GM21576 (cell line): ENCODE results near the gene CARD9.

Experiments used
- ATAC-seq: cut with Tn5 transposase; IDR thresholded peaks from one replicate; pipeline ENCODE4 v1.9.1; 2021; ENCODE audit warnings: mild to moderate bottlenecking, moderate library complexity; ENCODE audit not compliant: unreplicated experiment

Gene CARD9

DNA sequence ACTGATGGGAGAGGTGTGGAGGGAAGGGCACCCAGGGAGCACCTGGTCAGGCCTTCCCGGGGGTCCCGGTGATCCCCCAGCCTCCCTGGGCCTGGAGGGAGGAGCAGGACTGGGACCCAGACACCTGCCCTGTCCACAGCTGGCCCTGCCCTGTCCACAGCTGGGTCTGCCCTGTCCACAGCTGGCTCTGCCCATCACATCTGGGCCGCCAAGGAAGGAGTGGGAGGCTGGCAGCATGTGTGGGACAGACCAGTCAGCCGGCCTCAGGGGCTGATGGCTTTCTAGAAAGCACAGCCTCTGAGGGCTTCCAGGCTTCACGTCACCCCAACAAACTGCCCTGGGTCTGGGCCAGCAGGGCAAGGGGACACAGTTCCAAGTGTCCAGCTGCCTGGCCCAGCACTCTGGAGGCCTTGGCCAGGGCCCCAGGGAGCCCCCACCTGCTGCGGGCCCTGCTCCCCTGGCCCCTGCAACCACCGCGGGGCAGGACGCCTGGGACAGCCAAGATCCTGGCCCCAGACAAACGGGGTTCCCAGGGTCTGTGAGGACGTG lies 22.1 kb downstream of the CARD9 start:
- no peak for ATAC-seq

DNA sequence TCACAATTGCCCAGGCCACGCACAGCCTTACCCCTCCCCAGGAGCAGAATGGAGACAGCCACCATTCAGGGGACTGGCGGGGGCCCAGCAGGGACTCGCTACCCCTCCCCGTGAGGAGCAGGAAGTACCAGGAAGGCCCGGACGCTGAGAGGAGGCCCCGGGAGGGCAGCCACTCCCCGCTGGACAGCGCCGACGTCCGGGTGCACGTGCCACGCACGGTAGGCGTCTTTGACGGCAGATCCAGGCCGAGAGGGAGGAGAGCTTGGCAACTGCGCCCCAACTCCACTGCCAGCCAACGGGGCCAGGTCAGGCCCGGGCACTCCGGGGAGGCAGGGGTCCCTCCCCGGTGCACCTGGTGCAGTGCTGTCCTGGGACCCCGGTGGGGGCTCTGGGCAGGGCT lies 23.9 kb downstream of the CARD9 start:
- no peak for ATAC-seq

DNA sequence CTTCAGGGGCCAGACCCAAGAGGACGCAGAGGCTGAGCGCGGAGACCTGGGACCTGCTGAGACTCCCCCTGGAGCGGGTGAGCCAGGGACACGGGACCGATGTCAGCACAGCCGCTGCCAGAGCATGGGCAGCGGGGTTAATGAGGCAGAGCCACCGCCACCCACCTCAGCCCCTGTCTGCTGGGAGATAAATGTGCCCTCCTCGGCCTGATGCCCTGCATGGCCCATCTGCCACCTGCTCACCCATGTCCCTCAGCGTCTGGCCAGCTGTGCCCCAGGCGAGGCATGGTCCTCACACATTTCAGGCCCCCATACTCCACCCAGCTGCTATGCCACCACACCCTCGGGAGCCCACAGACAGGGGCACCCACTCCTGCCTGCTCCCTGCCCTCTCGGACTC lies 24.8 kb downstream of the CARD9 start:
- no peak for ATAC-seq

DNA sequence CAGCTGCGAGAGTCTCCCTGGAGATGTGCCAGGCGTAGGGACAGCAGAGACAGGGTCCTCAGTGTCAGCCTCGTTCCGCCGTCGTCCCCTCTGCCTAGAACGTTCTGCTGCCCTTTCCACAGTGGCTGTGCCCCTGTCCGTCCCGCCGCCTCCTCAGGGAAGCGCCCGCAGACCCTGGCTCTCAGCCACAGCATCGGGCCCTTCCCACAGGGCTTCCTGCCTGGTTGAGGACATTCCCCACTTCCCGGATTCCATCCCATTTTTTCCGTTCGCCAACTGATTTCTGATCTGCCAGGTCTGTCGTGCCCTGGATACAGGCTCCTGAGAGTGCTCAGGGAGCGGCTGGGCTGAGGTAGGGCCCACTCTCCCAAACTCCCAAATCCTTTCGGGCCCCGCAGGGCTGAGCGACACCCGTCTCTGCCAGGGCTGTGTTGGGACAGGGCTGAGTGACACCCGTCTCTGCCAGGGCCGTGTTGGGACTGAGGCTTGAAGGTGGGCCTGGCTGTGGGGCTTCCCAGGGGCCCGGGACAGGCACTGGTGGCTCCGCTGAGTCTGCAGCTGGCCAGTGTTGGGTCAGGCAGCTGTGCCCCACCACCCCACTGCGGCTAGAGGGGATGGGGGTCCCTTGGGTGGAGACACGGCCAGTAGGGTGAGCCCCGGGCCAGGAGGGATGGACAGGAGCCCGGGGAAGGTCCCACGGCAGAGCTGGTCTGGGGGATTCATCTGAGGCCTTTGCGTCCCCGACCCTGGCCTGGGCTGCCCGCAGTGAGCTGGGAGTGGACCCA lies 25.8 kb downstream of the CARD9 start:
- no peak for ATAC-seq

DNA sequence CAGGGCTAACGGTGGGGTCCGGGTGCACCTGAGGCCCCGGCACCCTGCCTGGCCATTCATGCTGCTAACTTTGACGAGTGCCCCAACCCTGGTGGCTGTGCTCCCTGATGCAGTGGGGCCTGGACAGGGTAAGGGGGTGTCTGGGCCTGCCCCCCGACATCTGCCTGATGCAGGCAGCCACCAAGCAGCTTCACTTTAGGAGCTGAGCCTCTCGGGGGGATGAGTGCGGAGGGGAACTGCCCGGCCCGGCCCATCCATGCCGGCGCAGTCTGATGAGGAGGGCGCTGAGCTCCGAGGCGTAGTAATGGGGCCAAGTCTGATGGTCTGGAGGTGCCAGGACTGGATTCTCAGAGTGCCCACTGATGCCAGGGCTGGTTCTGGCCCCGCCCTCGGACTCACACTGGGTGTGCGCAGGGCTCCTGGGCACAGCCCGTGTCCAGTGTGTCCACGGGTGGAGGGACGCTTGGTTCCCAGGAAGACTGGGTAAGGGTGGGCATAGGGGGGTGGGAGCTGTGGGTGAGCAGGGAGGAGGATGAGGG lies 26.5 kb downstream of the CARD9 start:
- ATAC-seq = no peak

DNA sequence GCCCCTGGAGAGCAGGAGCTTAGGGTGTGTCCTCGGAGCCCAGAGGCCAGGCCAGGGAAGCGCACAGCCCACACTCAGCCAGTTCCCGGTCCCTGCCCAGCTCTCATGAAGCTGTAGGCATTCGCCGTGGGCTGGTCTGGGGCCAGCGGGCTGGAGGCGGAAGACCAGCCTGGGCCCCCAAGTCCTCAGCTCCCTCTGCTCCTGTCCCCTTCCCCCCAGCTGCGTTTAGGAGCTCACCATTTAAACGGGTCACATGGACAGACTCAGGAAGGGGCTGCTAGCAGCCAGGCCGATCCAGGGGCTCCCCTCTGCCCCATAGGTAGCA lies 27.4 kb downstream of the CARD9 start:
- ATAC-seq = no peak

DNA sequence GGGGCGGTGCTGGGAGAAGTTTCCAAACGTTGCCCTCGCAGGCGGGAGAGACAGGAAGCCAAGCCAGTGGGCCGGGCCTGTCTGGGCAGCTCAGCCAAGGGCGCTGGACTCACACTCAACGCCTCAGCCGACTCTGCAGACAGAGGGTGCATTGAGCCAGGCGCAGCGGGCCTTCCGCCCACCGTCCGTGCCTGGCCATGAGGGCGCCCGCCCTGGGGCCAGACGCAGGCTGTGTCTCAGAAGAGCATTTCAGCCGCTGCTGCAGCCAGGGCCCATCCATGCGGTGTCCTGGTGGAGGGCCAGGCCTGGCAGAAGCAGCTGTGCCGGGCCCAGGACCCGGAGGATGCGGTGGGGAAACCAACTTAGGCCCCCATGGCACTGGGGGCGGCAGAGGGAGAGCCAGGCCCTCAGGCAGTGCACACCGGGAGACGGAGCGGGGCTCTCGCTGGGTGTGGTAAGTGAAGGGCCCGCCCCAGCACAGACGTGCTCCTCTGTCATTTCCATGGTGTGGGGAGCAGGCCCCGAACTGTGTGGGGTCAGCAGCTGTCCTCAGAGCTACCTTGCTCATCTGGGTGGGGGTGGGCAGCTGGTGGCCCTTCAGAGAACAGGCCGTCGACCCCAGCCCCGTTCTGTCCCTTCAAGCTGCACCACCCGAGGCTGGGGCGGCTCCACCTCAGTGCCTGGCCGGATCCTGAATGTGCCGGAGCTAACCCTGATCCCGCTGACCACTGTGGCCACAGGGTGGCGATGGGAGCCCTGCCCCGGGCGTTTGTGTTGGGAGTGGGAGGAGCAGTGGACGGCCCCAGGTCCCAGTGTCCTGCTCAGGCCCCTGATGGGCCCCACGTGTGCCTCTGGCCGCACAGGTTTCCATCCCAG lies 27.9 kb downstream of the CARD9 start:
- ATAC-seq = no peak

DNA sequence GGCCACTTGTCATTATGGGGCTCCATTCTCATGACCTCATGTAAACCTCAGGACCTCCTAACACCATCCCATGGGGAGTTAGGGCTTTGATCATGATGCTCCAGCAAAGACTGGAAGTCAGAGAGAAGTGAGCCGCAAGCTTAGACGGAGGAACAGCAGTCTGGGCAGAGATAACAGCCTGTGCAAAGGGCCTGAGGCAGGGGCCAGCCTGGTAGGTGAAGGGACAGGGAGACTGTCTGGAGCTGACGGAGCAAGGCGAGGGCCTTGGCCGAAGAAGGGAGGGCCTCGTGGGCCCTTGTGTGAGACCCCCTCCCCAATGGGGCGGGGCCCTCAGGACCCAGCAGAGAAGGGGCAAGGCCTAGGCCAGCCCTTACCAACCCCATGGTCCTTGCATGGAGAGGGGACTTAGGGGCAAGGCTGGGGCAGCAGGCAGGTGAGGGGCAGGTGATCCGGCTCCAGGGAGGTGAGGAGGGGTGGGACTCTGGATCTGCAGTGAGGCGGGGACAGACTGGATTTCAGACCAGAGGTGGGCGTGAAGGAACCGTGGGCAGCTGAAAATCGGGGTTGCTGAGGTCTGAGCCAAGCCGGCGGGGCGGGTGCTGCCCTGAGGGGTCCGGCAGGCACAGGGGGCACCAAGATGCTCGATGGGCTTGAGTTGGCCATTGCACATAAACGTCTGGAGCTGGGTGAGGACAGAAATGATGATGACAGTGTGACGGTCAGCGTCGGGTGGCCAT lies 28.8 kb downstream of the CARD9 start:
- no peak for ATAC-seq

DNA sequence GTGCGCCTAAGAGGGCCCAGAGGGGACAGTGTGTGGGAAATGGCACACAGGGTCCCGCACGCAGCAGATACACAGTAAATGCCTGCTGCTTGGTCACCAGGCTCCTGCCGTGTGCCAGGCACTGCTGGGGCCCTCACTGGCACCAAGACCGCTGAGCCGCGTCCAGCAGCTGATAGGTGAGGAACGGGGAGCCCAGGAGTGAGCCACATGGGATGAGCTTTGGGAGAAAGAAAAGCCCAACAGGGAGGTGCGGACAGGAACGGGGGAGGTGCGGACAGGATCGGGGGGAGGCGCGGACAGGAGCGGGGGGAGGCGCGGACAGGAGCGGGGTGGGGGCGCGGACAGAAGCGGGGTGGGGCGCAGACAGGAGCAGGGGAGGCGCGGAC lies 29.6 kb downstream of the CARD9 start:
- ATAC-seq = no peak

DNA sequence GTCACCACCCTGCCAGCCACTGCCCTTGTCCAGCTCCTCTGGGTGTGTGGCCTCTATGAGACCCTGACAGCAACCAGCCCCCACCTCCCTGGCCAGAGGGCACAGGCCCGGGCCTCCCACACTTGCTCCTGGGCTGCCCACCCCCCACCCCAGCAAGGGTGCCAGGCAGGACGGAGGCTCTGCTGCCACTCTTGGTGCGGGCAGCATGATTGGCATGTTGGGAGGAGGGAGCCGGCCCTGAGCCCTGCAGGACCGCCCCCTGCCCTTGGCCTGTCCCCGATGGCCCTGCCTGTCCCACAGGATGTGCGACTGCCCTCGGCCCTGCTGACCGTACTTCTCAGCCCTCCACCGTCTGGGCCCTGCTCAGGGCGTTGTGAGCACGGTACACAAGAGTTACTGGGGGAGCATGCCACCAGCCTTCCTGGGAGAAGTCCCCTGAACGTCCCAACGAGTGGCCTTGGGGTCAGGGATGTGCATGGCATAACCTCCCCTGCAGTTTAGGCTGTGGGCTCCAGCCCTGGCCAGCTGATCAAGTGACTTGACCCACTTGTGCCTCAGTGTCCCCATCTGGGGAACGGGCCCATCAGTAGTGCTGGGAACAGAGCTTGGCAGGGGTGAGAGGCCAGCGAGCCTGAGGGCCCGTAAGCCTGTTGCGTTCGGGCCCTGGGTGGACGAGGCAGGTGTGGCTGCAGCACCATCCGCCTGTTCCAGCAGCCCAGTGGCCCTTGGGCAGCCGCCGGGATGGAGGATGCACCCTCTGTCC lies 30.2 kb downstream of the CARD9 start:
- ATAC-seq = no peak

DNA sequence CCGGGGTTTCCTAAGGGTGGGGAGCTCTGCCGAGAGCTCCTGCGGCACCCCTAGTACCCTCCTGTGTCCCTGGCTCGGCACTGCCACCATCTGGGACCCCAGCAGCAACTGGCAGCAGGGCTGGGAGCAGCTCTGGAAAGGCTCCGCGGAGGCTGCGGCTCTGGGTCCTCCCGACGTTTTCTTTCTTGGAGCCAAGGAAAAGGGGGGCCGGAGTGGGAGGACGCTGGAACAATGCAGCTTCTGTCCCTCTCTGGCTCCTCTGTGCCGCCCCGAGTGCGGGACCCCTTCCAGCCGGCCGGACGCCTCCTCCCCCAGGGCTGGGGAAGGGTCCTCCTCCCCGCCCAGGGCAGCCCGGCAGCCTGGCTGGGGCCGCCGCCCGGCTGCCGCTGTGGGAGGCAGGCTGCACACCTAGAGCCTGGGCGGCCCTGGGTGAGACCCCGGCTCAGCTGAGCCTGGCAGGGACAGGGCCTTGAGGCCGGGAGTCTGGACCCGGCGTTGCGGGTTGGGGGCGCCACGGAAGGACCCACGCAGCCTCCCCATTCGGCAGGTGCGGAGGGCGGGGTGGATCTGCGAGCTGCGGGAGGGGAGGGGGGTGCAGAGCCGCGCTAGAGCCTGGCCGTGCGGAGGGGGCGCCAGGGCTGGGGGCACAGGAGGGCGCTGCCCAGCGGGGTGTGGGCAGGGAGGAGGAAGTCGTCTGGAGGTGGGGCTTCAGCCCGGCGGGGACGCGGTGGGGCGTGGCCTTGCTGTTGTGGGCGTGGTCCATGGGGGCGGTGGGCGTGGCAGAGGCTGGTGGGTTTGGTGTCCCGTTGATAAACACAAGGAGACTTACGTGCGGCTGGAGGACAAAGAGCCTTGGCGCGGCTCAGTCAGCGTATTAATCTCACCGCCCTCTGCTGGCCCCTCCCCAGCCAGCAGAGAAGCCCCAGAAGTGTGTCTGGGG lies 31.0 kb downstream of the CARD9 start:
- ATAC-seq = no peak

DNA sequence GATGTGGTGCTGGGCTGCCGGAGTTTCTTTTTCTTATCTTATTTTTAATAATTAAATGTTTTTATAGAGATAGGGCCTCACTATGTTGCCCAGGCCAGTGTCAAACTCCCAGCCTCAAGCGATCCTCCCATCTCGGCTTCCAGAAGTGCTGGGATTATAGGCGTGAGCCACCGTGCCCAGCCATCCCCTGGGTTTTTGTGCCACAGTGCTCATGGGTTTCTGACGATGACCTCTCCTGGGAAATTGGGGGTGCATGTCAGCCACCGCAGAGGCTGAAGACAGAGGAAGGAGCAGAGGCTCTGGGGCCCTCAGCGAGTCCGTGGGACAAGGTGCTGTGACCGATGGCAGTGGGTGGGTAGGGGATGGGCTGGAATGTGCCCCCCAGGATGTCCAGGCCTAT lies 31.7 kb downstream of the CARD9 start:
- ATAC-seq = no peak

DNA sequence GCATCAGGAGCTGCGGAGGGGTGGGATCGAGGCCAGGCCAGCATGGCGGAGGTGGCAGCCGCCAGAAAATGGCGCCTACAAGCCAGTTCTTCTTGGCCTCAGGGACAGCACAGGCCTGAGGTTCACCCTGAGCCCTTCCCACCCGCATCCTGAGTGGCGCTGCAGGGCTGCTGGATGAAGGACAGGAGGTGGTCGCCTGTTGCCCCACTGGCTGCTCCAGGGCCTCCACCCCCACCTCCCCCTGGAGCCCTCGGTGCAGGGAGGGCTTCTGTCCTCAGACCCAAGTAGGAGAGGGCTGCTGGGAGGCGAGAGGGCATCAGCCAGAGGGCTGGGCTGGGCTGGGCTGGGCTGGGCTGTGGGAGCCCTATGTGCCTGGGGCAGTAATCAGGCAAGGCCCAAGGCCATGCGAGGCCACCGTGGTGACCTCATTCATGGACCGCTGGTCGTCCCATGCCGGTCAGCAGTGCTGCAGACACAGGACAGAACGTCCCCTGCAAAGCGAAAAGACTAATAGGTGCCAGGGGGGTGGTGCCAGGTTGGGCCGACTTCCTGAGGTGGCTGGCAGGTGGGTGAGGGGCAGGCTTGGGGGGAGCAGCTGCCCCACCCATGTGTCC lies 32.3 kb downstream of the CARD9 start:
- ATAC-seq = no peak

DNA sequence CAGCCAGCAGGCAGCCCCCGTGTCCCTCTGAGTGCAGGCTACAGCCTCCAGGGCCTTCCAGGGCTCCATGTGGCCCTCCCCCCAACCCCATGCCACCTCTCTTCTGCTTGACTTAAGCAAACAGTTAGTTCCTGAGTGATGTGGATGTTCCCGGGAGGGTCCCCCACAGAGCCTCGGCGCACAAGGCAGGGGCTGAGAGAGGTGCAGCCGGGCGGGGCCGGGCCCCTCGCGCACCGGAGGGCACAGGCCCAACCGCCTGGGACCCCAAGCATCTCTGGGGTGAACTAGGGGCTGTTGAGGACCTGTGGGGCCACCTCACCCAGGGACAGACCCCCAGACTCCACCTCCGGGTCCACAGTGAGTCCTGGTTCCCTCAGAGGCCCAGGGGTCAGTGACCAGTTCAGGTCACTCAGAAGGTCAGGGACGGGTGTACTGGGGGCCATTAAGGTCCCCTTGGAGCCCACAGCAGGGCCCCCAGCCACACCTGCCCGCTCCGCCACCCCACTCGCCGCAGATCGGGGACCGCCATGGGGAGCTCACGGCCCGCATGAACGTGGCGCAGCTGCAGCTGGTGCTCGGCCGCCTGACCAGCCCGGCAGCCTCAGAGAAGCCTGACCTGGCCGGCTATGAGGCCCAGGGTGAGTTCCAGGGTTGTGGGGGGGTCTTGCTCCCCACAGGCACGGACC lies 33.0 kb downstream of the CARD9 start:
- ATAC-seq = no peak

DNA sequence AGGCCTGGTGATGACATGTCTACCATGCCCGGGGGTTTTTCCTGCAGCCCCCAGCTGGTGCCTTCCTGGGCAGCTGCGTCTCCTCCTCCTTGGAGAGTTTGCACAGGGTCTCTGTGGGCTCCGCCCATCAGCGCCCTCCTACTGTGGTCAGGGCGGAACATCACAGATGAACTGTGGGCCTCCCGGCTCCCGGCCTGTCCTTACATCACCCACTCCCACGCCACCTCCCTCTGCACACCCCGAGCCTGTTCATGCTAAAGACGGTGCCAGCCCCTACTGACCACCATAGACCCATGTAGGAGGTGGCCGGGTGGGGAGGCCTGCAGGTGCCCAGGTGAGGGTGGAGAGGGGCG lies 33.5 kb downstream of the CARD9 start:
- no peak for ATAC-seq

DNA sequence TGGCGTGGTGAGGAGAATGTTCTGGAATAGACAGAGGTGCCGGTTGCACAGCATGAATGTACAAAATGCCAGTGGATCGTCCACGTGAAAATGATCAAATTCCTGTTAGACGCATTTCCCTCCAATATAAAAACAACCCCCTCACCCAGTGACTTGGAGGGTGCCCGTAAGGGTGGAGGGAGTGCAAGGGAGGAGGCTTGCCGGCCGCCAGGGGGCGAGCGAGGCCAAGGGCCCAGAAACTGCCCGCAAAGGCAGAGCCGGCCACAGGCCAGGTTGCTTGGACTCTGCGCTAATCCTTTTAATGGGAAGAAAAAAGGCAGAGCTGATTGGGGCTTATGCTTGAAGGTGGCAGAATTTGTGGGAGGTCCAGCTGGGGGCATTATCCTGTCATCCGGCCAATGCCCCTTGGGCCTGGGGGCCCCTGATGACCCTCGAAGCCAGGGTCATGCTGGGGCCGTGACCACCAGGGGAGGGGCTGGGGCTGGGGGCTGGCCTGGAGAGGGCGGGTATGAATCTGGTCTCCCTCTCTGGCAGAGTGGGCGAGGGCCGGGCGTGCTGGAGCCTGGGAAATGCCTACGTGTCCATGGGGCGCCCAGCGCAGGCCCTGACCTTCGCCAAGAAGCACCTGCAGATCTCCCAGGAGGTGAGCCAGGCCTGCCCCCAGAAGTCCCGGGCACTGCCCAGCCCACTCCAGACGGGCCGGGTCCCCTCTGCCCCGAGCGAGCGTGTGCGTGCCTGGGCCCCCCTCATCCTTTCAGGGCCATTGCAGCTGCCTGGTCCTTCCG lies 34.1 kb downstream of the CARD9 start:
- ATAC-seq = no peak

DNA sequence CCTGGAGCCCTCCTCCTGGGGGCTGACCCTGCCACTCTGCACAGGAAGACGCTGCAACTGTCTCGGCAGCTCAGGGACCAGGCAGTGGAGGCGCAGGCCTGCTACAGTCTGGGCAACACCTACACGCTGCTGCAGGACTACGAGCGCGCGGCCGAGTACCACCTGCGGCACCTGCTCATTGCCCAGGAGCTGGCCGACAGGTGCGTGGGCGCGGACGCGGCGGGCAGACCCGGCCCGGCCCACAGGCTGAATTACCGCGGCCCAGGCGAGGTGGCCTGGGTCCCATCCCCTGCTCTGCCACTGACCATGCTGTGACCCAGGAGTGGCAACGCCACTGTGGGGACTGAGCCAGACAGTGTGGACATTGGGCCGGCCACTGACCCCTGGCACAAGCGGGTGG lies 35.0 kb downstream of the CARD9 start:
- ATAC-seq = no peak
